Spleen (tissue), 11 donors: ENCODE results near the gene IGFL4. TPM values are rescaled to one million over a fixed set of nuclear protein-coding genes. Genes with fewer than 3 reads are reported as not detected.

Experiments used
- DNase-seq: peaks from one replicate; pipeline ENCODE4 v3.0.0-alpha.2; 2020
- H3K27ac ChIP-seq, 8 donors: fragments of 200-600 bp; sonication (generic) in 7 of 8; 1 replicate in 4 of 8; 2 replicates in 4 of 8; pipeline versions ENCODE4 v1.5.0 to v1.8.0; 2016 to 2021; ENCODE audit warnings: inconsistent platforms in 4 of 8, mild to moderate bottlenecking in 4 of 8, moderate library complexity in 1 of 8
- H3K27me3 ChIP-seq, 7 donors: fragments of 200-600 bp; sonication (generic) in 6 of 7; replicated peaks in 1 of 7; 1 replicate in 4 of 7; 2 replicates in 3 of 7; pipeline versions ENCODE4 v1.5.0 to v1.8.0; 2016 to 2021; ENCODE audit warnings: inconsistent platforms in 3 of 7, mild to moderate bottlenecking in 1 of 7
- H3K36me3 ChIP-seq, 6 donors: fragments of 200-600 bp; sonication (generic) in 5 of 6; 1 replicate in 4 of 6; 2 replicates in 2 of 6; pipeline versions ENCODE4 v1.5.0 to v1.8.0; 2016 to 2021; ENCODE audit warnings: inconsistent platforms in 2 of 6
- H3K4me1 ChIP-seq, 6 donors: fragments of 200-600 bp; sonication (generic) in 5 of 6; 1 replicate in 3 of 6; 2 replicates in 3 of 6; pipeline versions ENCODE4 v1.5.0 to v1.8.0; 2016 to 2021; ENCODE audit warnings: inconsistent platforms in 3 of 6
- H3K4me3 ChIP-seq, 8 donors: fragments of 200-600 bp; sonication (generic) in 7 of 8; 1 replicate in 4 of 8; 2 replicates in 4 of 8; pipeline versions ENCODE4 v1.5.0 to v1.8.0; 2016 to 2021; ENCODE audit warnings: inconsistent platforms in 4 of 8, mild to moderate bottlenecking in 4 of 8, moderate library complexity in 2 of 8
- H3K9me3 ChIP-seq, 8 donors: fragments of 200-600 bp; sonication (generic) in 7 of 8; 1 replicate in 4 of 8; 2 replicates in 4 of 8; pipeline versions ENCODE4 v1.5.0 to v1.8.0; 2016 to 2021; ENCODE audit warnings: inconsistent platforms in 4 of 8
- POLR2A ChIP-seq, 3 donors: fragments of 450-650 bp; IDR thresholded peaks; one replicate each; pipeline ENCODE4 v1.5.1; 2017; ENCODE audit warnings: antibody characterized with exemption in 3 of 3, mild to moderate bottlenecking in 1 of 3
- POLR2AphosphoS5 ChIP-seq, 3 donors: sonication (generic); formaldehyde crosslinking; IDR thresholded peaks; one replicate each; pipeline ENCODE4 v1.5.1; 2017; ENCODE audit warnings: antibody characterized with exemption in 3 of 3
- WGBS, 5 donors: extraction: QIAGEN DNeasy Blood & Tissue Kit in 3 of 5; methylation state at CpG; one replicate each; pipeline versions ENCODE4 v1.1.5 to v1.1.7; 2013 to 2018; 5-methylcytosine and 5-hydroxymethylcytosine counted together
- intact Hi-C: fragments of 100-400 bp; cut with DNase I; formaldehyde crosslinking; loops from one replicate; pipeline ENCODE4 v1.15.0; 2023; ENCODE audit warnings: low total_unique reads
- polyA plus RNA-seq, 3 donors: library from polyadenylated mRNA; stranded (reverse); fragments of 200-250 nt; gene quantifications; one replicate each; pipeline ENCODE4 v1.2.1, GENCODE V29; 2013
- total RNA-seq, 7 donors: library from RNA; depleted of rRNA in 3 of 7; stranded (reverse); fragments of >200 nt in 3 of 7; fragmentation: NEBNext Ultra II Directional in 4 of 7; extraction: Animal tissue kit (Norgen Biotek cat#: 25700) in 4 of 7; gene quantifications; one replicate each; pipeline versions ENCODE4 v1.1.0 to v1.2.1, GENCODE V29; 2016 to 2021
- TF ChIP-seq, protein P1 (sequence below), 11 experiments: fragments of 200-600 bp in 7 of 11; fragments of 450-650 bp in 4 of 11; sonication (generic) in 4 of 11; IDR thresholded peaks in 8 of 11; conservative IDR thresholded peaks in 3 of 11; 1 replicate in 7 of 11; 2 replicates in 4 of 11; pipeline versions ENCODE4 v1.4.0 to v1.8.0; 2016 to 2021; ENCODE audit warnings: antibody characterized with exemption in 11 of 11, inconsistent platforms in 4 of 11, mild to moderate bottlenecking in 1 of 11
- donor health status: healthy with polysubstance abuse.
- donor health status: DM: no; HTN: no; CAD: no; lungs with moderate emphysema.
- donor health status: DM: no; HTN: no; CAD: no.
- donor health status: Bipolar disorder and iron deficiency.
- donor health status: healthy.
- donor health status: DM: no; HTN: no; CAD: no.
- donor health status: DM: yes; HTN: yes; CAD: no.

Gene IGFL4
- total and polyA plus RNA-seq, 10 donors, result 0.03 TPM; not detected in 8

DNA sequence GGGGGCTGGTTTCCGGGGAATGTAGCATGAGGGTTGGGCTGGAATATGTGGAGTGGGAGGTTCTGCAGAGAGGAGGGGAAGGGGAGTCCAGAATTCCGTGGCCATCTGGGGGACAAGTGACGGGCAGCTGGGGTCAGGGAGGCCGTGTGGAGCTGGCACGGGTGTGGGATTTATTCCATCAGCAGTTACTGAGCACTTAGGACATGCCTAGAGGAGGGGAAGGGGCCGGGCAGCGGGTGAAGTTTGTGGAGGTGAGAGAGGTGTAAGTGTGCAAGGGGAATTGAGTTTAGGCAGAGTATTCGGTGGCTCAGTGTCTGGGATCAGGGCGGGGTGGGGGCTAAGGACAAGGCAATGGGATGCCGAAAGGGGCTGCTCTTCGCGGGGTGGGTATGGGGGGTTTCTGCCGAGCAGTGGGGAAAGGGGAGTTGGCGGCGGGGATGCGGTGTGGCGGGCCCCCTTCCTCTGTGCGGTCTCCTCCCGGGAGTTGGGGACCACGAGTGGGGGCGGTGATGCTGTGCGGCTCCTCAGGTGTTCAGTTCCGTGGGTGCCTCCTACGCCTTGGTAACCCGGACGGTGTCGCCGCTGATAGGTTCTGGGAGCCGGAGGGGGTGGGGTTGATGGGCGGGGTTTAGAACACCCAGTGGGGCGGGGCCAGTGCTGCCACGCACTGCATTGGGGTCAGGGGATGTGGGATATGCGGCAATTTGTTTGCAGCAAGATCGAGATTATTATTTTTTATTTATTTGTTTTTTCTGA lies 40.1 kb downstream of the IGFL4 start:
- peaks cover 6 to 40% (median 28%) of the 10 kb centered on the region in 6 donors for H3K4me1 ChIP-seq
- TF ChIP-seq, protein P1, sequence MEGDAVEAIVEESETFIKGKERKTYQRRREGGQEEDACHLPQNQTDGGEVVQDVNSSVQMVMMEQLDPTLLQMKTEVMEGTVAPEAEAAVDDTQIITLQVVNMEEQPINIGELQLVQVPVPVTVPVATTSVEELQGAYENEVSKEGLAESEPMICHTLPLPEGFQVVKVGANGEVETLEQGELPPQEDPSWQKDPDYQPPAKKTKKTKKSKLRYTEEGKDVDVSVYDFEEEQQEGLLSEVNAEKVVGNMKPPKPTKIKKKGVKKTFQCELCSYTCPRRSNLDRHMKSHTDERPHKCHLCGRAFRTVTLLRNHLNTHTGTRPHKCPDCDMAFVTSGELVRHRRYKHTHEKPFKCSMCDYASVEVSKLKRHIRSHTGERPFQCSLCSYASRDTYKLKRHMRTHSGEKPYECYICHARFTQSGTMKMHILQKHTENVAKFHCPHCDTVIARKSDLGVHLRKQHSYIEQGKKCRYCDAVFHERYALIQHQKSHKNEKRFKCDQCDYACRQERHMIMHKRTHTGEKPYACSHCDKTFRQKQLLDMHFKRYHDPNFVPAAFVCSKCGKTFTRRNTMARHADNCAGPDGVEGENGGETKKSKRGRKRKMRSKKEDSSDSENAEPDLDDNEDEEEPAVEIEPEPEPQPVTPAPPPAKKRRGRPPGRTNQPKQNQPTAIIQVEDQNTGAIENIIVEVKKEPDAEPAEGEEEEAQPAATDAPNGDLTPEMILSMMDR (IDR thresholded peaks at IDR 0.05 in 8 of 11, conservative IDR thresholded peaks at IDR 0.05 in 3 of 11), result no peak
- TF ChIP-seq POLR2AphosphoS5 (IDR thresholded peaks at IDR 0.05), result no peak
- TF ChIP-seq POLR2A (IDR thresholded peaks at IDR 0.05), result no peak
- peak; percentile 83 for DNase-seq
- no peaks in the 10 kb centered on the region for H3K9me3 ChIP-seq
- peak overlapping the region in 4 of 8 donors; percentile 8 to 59 (median 25) for H3K4me3 ChIP-seq
- H3K36me3 ChIP-seq, result peaks cover 0 to 35% (median 6%) of the 10 kb centered on the region in 6 donors
- H3K27ac ChIP-seq, result no peak overlapping the region
- intact Hi-C loops, result no loop called here
- 4 to 7% (median 5%) methylated on average over 26 to 34 of the region's 34 CpGs for WGBS, 5 donors
- H3K27me3 ChIP-seq, result peaks cover 0 to 19% (median 0%) of the 10 kb centered on the region in 7 donors

DNA sequence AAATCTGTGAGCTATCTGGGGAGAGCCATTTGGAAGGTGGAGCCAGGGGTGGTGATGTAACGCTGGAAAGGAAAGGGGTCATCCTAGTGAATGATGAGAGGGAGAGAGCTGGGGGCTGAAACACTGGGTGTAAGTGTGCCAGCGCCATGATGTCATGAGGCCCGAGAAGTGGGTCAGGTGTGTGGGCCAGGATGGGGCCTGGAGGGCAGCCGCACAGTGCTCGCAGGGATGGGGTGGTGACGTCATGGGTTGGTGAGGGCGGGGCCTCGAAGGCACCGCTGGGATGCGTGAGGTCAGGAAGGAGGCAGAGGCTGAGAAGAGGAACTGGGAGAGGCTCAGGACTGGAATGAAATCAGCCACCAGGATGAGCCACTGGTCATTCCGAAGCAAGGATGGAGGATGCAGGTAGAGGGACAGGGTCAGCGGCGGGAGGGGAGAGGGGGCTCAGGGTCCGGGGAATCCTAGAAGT lies 41.1 kb downstream of the IGFL4 start:
- 20 to 34% (median 25%) methylated on average over 14 of the region's 14 CpGs for WGBS, 5 donors
- Histone ChIP-seq H3K9me3 (no peaks in the 10 kb centered on the region), H3K27ac (no peak overlapping the region), H3K36me3 (peaks cover 0 to 35% (median 6%) of the 10 kb centered on the region in 6 donors), H3K4me1 (peaks cover 7 to 46% (median 31%) of the 10 kb centered on the region in 6 donors), H3K4me3 (peak overlapping the region in 1 of 8 donors; percentile 59), H3K27me3 (peaks cover 0 to 19% (median 0%) of the 10 kb centered on the region in 7 donors)
- intact Hi-C loops, result no loop called here
- TF ChIP-seq, protein P1 (IDR thresholded peaks at IDR 0.05 in 8 of 11, conservative IDR thresholded peaks at IDR 0.05 in 3 of 11), result no peak
- TF ChIP-seq POLR2AphosphoS5 (IDR thresholded peaks at IDR 0.05), result no peak
- TF ChIP-seq POLR2A (IDR thresholded peaks at IDR 0.05), result no peak
- DNase-seq, result no peak

DNA sequence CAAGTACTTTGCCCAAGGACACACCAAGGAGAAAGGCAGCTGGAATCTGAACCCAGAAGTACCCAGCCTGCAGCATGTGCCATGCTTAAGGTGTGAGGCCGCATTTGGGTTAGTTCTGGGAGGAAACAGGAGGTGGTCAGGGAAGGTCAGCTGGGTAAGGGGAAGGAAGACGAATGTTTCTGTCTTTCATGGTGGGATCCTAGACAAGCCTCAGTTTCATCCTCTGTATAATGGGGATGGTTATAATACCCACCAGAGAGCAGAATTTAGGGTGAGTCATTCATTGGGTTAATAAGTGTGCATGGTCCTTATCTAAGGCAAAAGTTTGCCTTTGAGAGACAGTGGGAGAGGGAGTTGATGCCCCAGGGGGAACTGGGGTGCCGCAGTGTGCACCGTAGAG lies 42.0 kb downstream of the IGFL4 start:
- intact Hi-C loops, result no loop called here
- Histone ChIP-seq H3K36me3 (peaks cover 0 to 29% (median 6%) of the 10 kb centered on the region in 6 donors), H3K4me3 (no peak overlapping the region), H3K9me3 (no peaks in the 10 kb centered on the region), H3K4me1 (peaks cover 11 to 50% (median 38%) of the 10 kb centered on the region in 6 donors), H3K27me3 (peaks cover 0 to 19% (median 0%) of the 10 kb centered on the region in 7 donors), H3K27ac (no peak overlapping the region)
- TF ChIP-seq POLR2A (IDR thresholded peaks at IDR 0.05) (no peak), POLR2AphosphoS5 (IDR thresholded peaks at IDR 0.05) (no peak)
- TF ChIP-seq, protein P1 (IDR thresholded peaks at IDR 0.05 in 8 of 11, conservative IDR thresholded peaks at IDR 0.05 in 3 of 11), result no peak
- 86 to 93% (median 89%) methylated on average over 4 of the region's 4 CpGs for WGBS, 5 donors
- DNase-seq, result no peak

DNA sequence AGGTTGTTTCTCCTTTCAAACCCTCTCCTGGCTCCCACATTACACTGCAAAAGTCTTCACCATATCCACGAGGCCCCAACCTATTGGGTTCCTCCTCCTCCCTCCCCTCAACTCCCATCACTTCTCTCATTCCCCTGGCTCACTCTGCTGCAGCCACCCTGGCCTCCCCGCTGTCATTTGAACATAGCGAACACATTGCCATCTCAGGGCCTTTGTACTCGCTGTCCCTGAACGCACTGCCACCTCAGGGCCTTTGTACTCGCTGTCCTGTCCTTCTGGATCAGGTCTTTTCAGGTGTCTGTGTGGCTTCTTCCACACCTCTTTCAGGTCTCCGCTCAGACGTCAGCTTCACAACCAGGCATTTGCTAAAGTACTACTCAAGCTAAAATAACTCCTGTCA lies 43.9 kb downstream of the IGFL4 start:
- intact Hi-C loops, result no loop called here
- 79 to 91% (median 82%) methylated on average over 8 of the region's 8 CpGs for WGBS, 5 donors
- Histone ChIP-seq H3K27me3 (peaks cover 0 to 19% (median 0%) of the 10 kb centered on the region in 7 donors), H3K4me1 (peaks cover 11 to 50% (median 38%) of the 10 kb centered on the region in 6 donors), H3K27ac (no peak overlapping the region), H3K9me3 (no peaks in the 10 kb centered on the region), H3K36me3 (peaks cover 0 to 17% (median 0%) of the 10 kb centered on the region in 6 donors), H3K4me3 (no peak overlapping the region)
- DNase-seq, result no peak
- TF ChIP-seq, protein P1 (IDR thresholded peaks at IDR 0.05 in 8 of 11, conservative IDR thresholded peaks at IDR 0.05 in 3 of 11), result no peak
- no peak for TF ChIP-seq POLR2A (IDR thresholded peaks at IDR 0.05)
- no peak for TF ChIP-seq POLR2AphosphoS5 (IDR thresholded peaks at IDR 0.05)
